ENCODE data around the gene RFX5.
A peak's percentile ranks its signal among the peaks of the same experiment; 100 is the strongest.

RFX5 gene

GRCh38 chr1:151377150-151377884 lies 30.3 kb upstream of the RFX5 start:
- Histone ChIP-seq H3K27ac (ENCODE audit: extremely low read depth, low read depth, low read length) (no peak overlapping the region), H3K4me1 (ENCODE audit: control insufficient read depth, insufficient read depth, low read length) (peaks cover under 1% of the 10 kb centered on the region; the same call in 1 of the 2 replicates), H3K9me3 (ENCODE audit: control insufficient read depth, insufficient read depth, low read depth, low read length) (no peaks in the 10 kb centered on the region), H3K4me3 (ENCODE audit: low read depth, low read length) (no peak overlapping the region), H3K36me3 (ENCODE audit: control insufficient read depth in 2 of 2, insufficient read depth in 1 of 2, low read length in 2 of 2) (no peaks in the 10 kb centered on the region)
- POLR2A ChIA-PET, result no interaction called here
- CTCF ChIA-PET, result interaction anchor here (0.6 to 1.4 kb wide), 3 partner anchors 20 to 36 kb away, joined by 3 to 5 read pairs (median 4); no protein-coding TSS in a partner anchor
- TF ChIP-seq ZNF423 (tag by site-specific recombination; IDR thresholded peaks at IDR 0.05), result peak; percentile 89; the same call in 1 of the 2 replicates
- TF ChIP-seq ZFP69B (tag by site-specific recombination; IDR thresholded peaks at IDR 0.05), result no peak
- TF ChIP-seq GLI4 (tag by site-specific recombination; IDR thresholded peaks at IDR 0.05), result no peak
- TF ChIP-seq ZNF449 (tag by site-specific recombination; IDR thresholded peaks at IDR 0.05), result no peak
- peak; percentile 96 for TF ChIP-seq MYNN (tag by site-specific recombination; IDR thresholded peaks at IDR 0.05; ENCODE audit: borderline replicate concordance)
- TF ChIP-seq ZNF561 (tag by site-specific recombination; IDR thresholded peaks at IDR 0.05; ENCODE audit: borderline replicate concordance), result peak; percentile 45; the same call in 1 of the 2 replicates
- TF ChIP-seq SP3 (tag by site-specific recombination; IDR thresholded peaks at IDR 0.05), result no peak
- no peak; the same call in 1 of the 2 replicates for TF ChIP-seq ZBTB11 (tag by site-specific recombination; conservative IDR thresholded peaks at IDR 0.05; ENCODE audit: low read depth)
- no peak for TF ChIP-seq SETDB1 (IDR thresholded peaks at IDR 0.05; ENCODE audit: insufficient read length, low read length)
- TF ChIP-seq ZSCAN23 (tag by site-specific recombination; IDR thresholded peaks at IDR 0.05), result no peak
- TF ChIP-seq ZNF10 (tag by site-specific recombination; IDR thresholded peaks at IDR 0.05), result no peak
- TF ChIP-seq ZNF692 (tag by site-specific recombination; IDR thresholded peaks at IDR 0.05), result no peak
- TF ChIP-seq GLIS1 (tag by site-specific recombination; IDR thresholded peaks at IDR 0.05), result no peak
- no peak for TF ChIP-seq ZNF311 (tag by site-specific recombination; IDR thresholded peaks at IDR 0.05; ENCODE audit: borderline replicate concordance)
- no peak for TF ChIP-seq ZNF596 (tag by site-specific recombination; IDR thresholded peaks at IDR 0.05)
- TF ChIP-seq ZNF266 (tag by site-specific recombination; IDR thresholded peaks at IDR 0.05; ENCODE audit: low read depth), result no peak
- TF ChIP-seq BCL11B (tag by site-specific recombination; IDR thresholded peaks at IDR 0.05; ENCODE audit: low read depth), result no peak
- no peak; the same call in 1 of the 2 replicates for TF ChIP-seq ZNF391 (tag by site-specific recombination; IDR thresholded peaks at IDR 0.05; ENCODE audit: borderline replicate concordance, low read depth)
- peak; percentile 15; the same call in 1 of the 2 replicates for TF ChIP-seq OSR2 (tag by site-specific recombination; IDR thresholded peaks at IDR 0.05)
- TF ChIP-seq ZNF580 (tag by site-specific recombination; IDR thresholded peaks at IDR 0.05), result peak; percentile 70
- no peak for TF ChIP-seq ZNF658 (tag by site-specific recombination; IDR thresholded peaks at IDR 0.05)
- TF ChIP-seq ZNF214 (tag by site-specific recombination; IDR thresholded peaks at IDR 0.05; ENCODE audit: borderline replicate concordance), result no peak
- peak; percentile 57; the same call in 1 of the 2 replicates for TF ChIP-seq SCRT1 (tag by site-specific recombination; IDR thresholded peaks at IDR 0.05; ENCODE audit: borderline replicate concordance)
- TF ChIP-seq ZNF175 (tag by site-specific recombination; IDR thresholded peaks at IDR 0.05), result no peak
- no peak for TF ChIP-seq ZNF530 (tag by site-specific recombination; IDR thresholded peaks at IDR 0.05; ENCODE audit: low read depth)
- TF ChIP-seq ZNF18 (tag by site-specific recombination; IDR thresholded peaks at IDR 0.05), result 0 out of 2 replicates have a peak, but pooled peaks have one; percentile 26
- TF ChIP-seq ZBTB48 (tag by site-specific recombination; IDR thresholded peaks at IDR 0.05), result no peak
